Transverse colon (tissue), 4 donors: ENCODE results near the gene GREB1L. TPM values are rescaled to one million over a fixed set of nuclear protein-coding genes. Genes with fewer than 3 reads are reported as not detected.
A peak's percentile ranks its signal among the peaks of the same experiment; 100 is the strongest.

Experiments
- DNase-seq: peaks from one replicate; pipeline ENCODE4 v3.0.0-alpha.2; 2019
- H3K27ac ChIP-seq, 4 donors: fragments of 200-600 bp; sonication (generic); 2 replicates each; pipeline ENCODE4 v1.5.1; 2016 to 2018; ENCODE audit warnings: inconsistent platforms in 4 of 4
- H3K27me3 ChIP-seq: fragments of 200-600 bp; sonication (generic); 2 replicates; pipeline ENCODE4 v1.5.1; 2017; ENCODE audit warnings: inconsistent platforms
- H3K36me3 ChIP-seq, 4 donors: fragments of 200-600 bp; sonication (generic); 2 replicates each; pipeline ENCODE4 v1.5.1; 2017 to 2019; ENCODE audit warnings: inconsistent platforms in 4 of 4
- H3K4me1 ChIP-seq, 4 donors: fragments of 200-600 bp; sonication (generic); 2 replicates each; pipeline ENCODE4 v1.5.1; 2017 to 2020; ENCODE audit warnings: inconsistent platforms in 4 of 4
- H3K4me3 ChIP-seq, 4 donors: fragments of 200-600 bp; sonication (generic); 1 replicate in 1 of 4; 2 replicates in 3 of 4; pipeline versions ENCODE4 v1.5.1 to v1.6.1; 2017 to 2019; ENCODE audit warnings: inconsistent platforms in 4 of 4
- H3K9me3 ChIP-seq, 2 donors: fragments of 200-600 bp; sonication (generic); 2 replicates each; pipeline ENCODE4 v1.5.1; 2017 to 2019; ENCODE audit warnings: inconsistent platforms in 2 of 2
- CTCF ChIP-seq, 5 experiments: fragments of 200-600 bp in 3 of 5; fragments of 450-650 bp in 2 of 5; sonication (generic) in 3 of 5; IDR thresholded peaks; 1 replicate in 2 of 5; 2 replicates in 3 of 5; pipeline ENCODE4 v1.5.1; 2016 to 2017; ENCODE audit warnings: antibody characterized with exemption in 5 of 5, inconsistent platforms in 3 of 5, mild to moderate bottlenecking in 2 of 5, moderate library complexity in 1 of 5
- EP300 ChIP-seq: sonication (generic); formaldehyde crosslinking; IDR thresholded peaks from one replicate; pipeline ENCODE4 v1.6.1; 2017; ENCODE audit warnings: antibody characterized with exemption, low read depth
- POLR2A ChIP-seq: fragments of 450-650 bp; IDR thresholded peaks from one replicate; pipeline ENCODE4 v1.6.1; 2016; ENCODE audit warnings: antibody characterized with exemption, mild to moderate bottlenecking, moderate library complexity
- POLR2AphosphoS5 ChIP-seq, 3 donors: sonication (generic); formaldehyde crosslinking; IDR thresholded peaks; one replicate each; pipeline ENCODE4 v1.6.1; 2016; ENCODE audit warnings: antibody characterized with exemption in 3 of 3
- WGBS, 2 donors: methylation state at CpG; one replicate each; pipeline ENCODE4 v1.1.5; 2018; ENCODE audit warnings: low coverage in 1 of 2; 5-methylcytosine and 5-hydroxymethylcytosine counted together
- in situ Hi-C, 4 donors: fragments of 200-750 bp; cut with MboI; loops; one replicate each; pipeline versions ENCODE4 v1.15.0 to v1.15.1; 2017; ENCODE audit warnings: low sequenced_read_pairs in 3 of 4, low pct_ligation_motif_present in 1 of 4, low pct_unique_long_range_greater_than_20kb in 1 of 4
- intact Hi-C: fragments of 100-400 bp; cut with DNase I; formaldehyde crosslinking; loops from one replicate; pipeline ENCODE4 v1.15.1; 2023; ENCODE audit warnings: low total_unique reads
- total RNA-seq, 4 donors: library from RNA; depleted of rRNA; stranded (reverse); fragments of >200 nt; gene quantifications; one replicate each; pipeline ENCODE4 v1.1.0, GENCODE V29; 2016

The GREB1L gene
- total RNA-seq, 4 donors from 2014 or later = 1.1 to 1.5 TPM; not detected in 2

DNA sequence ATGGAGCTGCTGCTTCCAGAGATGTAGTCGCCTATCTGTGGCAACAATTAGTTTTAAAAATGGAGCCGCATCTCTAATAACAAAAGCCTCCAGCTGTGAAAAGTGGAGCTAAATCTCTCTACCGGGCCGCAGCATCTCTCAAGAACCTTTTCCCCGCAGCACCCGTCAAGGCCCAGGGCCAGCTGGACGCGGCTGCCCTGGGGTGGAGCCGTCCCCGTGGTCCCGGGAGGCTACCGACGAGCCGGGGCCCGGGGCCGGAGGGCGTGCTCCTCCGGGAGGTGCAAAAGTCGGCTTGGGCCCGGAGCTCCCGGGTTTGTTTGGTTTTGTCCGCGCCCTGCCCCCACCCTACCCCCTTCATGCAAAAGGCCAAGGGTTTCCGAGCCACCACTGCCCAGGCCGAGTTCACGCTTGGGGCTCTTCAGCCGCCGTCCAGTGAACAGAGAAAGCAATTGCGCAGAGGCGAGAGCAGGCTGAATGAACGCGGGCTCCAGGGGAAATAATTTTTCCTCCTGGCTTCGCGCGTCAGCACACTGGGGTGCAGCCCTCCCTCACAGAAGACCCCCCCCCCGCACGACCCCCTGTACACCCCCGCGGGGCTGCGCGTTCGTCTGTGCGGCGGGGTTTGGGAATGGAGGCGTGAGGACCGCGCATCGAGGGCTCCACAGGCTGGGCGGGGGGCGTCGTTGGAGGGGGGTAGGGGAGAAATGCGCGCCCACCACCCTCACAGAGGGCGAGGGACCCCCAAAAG is 557 bp upstream of the GREB1L start:
- H3K27me3 ChIP-seq = peaks cover 71% of the 10 kb centered on the region
- peaks cover 6 to 24% (median 15%) of the 10 kb centered on the region in 4 donors for H3K4me1 ChIP-seq
- in situ Hi-C loops (no loop called here), intact Hi-C loops (no loop called here)
- H3K36me3 ChIP-seq = no peaks in the 10 kb centered on the region
- DNase-seq = peak; percentile 10
- TF ChIP-seq POLR2A = no peak
- TF ChIP-seq POLR2AphosphoS5 (IDR thresholded peaks at IDR 0.05) = no peak
- no peak for TF ChIP-seq CTCF (IDR thresholded peaks at IDR 0.05)
- no peak for TF ChIP-seq EP300
- WGBS, 2 donors = 6% methylated on average over 51 of the region's 54 CpGs; no CpG with 5 or more reads in 1 of the 2 donors
- H3K27ac ChIP-seq = no peak overlapping the region
- H3K4me3 ChIP-seq = peak overlapping the region in 3 of 4 donors; percentile 39 to 68 (median 54)
- no peaks in the 10 kb centered on the region for H3K9me3 ChIP-seq

DNA sequence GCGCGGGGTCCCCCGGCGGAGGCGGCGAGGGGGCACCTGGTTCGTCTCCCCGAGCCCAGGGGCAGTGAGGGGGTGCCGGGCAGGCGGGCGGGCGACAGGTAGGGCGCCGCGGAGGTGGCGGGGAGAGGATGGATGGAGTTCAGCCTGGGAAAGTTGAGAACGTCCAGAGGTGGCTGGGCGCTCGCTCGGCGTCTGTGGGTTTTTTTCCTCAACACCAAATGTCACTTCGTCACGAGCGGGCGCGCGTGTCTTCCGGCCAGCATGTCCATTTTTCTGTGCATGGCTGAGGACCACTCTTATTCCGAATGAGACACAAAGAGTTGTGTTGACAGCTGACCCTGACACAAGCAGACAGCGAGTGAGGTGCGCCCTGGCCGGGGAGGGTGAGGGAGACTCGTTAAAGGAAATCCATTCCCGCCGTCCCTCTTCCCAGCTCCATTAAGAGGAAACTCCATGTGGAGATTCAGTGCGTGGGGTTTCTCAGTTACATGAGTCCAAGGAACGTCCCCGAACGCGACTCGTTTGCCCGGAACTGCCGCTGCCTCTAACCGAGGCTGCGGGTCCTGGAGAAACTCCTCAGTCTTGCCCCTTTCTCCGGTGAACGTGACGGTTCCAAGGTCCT is 859 bp downstream of the GREB1L start:
- in situ Hi-C loops (no loop called here), intact Hi-C loops (no loop called here)
- DNase-seq = peak; percentile 6
- no peaks in the 10 kb centered on the region for H3K36me3 ChIP-seq
- peak overlapping the region; percentile 39 to 68 (median 48) for H3K4me3 ChIP-seq
- peaks cover 67% of the 10 kb centered on the region for H3K27me3 ChIP-seq
- H3K27ac ChIP-seq = no peak overlapping the region
- TF ChIP-seq CTCF (IDR thresholded peaks at IDR 0.05) = no peak
- no peak for TF ChIP-seq POLR2AphosphoS5 (IDR thresholded peaks at IDR 0.05)
- no peak for TF ChIP-seq EP300
- no peak for TF ChIP-seq POLR2A
- WGBS, 2 donors = 5 to 16% methylated on average over 11 to 40 of the region's 48 CpGs
- no peaks in the 10 kb centered on the region for H3K9me3 ChIP-seq
- H3K4me1 ChIP-seq = peaks cover 6 to 24% (median 15%) of the 10 kb centered on the region in 4 donors

GRCh38 chr18:21254576-21254975 is 12.5 kb downstream of the GREB1L start:
- in situ Hi-C loops (no loop called here), intact Hi-C loops (no loop called here)
- WGBS, 2 donors = 87 to 92% methylated on average over 3 of the region's 3 CpGs

More at GRCh38 chr18:21254576-21254975, 12.5 kb downstream of the GREB1L start:
- TF ChIP-seq POLR2AphosphoS5 (IDR thresholded peaks at IDR 0.05) (no peak), POLR2A (no peak), EP300 (no peak), CTCF (IDR thresholded peaks at IDR 0.05) (no peak)
- H3K36me3 ChIP-seq = no peaks in the 10 kb centered on the region
- H3K4me3 ChIP-seq = no peak overlapping the region
- no peaks in the 10 kb centered on the region for H3K4me1 ChIP-seq
- no peak overlapping the region for H3K27ac ChIP-seq
- no peak for DNase-seq
- no peaks in the 10 kb centered on the region for H3K9me3 ChIP-seq
- H3K27me3 ChIP-seq = no peaks in the 10 kb centered on the region
